T-helper 2 cell treated with Interferon-gamma antibody and Interleukin-4, amounts not matched to agents 5 μg/mL and 100 μg/mL, for 36 hours (primary cell): ENCODE results near the gene LDLRAD3.

Source experiments
- DNase-seq: peaks from one replicate; pipeline ENCODE4 v3.0.0; 2021; ENCODE audit warnings: low spot score
- H3K27ac Mint-ChIP-seq: one replicate; pipeline ENCODE4 v1.8.0; 2021; ENCODE audit warnings: mild to moderate bottlenecking, mixed read lengths
- H3K27me3 Mint-ChIP-seq: one replicate; pipeline ENCODE4 v1.8.0; 2021; ENCODE audit warnings: low read depth, mixed read lengths
- H3K36me3 Mint-ChIP-seq: one replicate; pipeline ENCODE4 v1.8.0; 2021; ENCODE audit warnings: low read depth, mixed read lengths
- H3K4me1 Mint-ChIP-seq: one replicate; pipeline ENCODE4 v1.8.0; 2021; ENCODE audit warnings: low read depth, mixed read lengths
- H3K4me3 Mint-ChIP-seq: one replicate; pipeline ENCODE4 v1.8.0; 2022; ENCODE audit warnings: mild to moderate bottlenecking, moderate library complexity, mixed read lengths
- H3K9me3 Mint-ChIP-seq: one replicate; pipeline ENCODE4 v1.8.0; 2021; ENCODE audit warnings: mixed read lengths

LDLRAD3 gene

DNA sequence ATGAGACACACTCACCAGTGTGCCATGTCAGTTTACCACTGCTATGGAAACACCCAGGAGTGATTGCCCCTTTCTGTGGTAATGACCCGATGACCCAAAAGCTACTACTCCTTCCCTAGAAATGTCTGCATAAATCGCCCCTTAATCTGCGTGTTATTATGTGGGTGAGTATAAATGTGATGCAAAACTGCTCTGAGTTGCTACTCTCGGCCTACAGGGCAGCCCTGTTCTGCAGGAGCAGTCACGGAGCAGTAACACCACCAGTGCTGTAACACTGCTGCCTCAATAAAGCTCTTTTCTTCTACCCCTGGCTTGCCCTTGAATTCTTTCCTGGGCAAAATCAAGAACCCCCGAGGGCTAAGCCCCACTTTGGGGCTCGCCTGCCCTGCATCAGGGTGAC, 9.6 kb upstream of the LDLRAD3 start:
- no peaks in the 10 kb centered on the region for H3K36me3 Mint-ChIP-seq
- DNase-seq, result no peak
- H3K9me3 Mint-ChIP-seq, result no peaks in the 10 kb centered on the region
- H3K4me3 Mint-ChIP-seq, result no peak overlapping the region
- no peaks in the 10 kb centered on the region for H3K4me1 Mint-ChIP-seq
- peaks cover 22% of the 10 kb centered on the region for H3K27me3 Mint-ChIP-seq
- H3K27ac Mint-ChIP-seq, result no peak overlapping the region

- Mint-ChIP-seq H3K4me3 (no peak overlapping the region), H3K27ac (no peak overlapping the region), H3K27me3 (peaks cover 22% of the 10 kb centered on the region), H3K4me1 (no peaks in the 10 kb centered on the region), H3K36me3 (no peaks in the 10 kb centered on the region), H3K9me3 (no peaks in the 10 kb centered on the region)
- DNase-seq, result no peak
Measured at GRCh38 chr11:35934981-35935380, 8.9 kb upstream of the LDLRAD3 start.

DNA sequence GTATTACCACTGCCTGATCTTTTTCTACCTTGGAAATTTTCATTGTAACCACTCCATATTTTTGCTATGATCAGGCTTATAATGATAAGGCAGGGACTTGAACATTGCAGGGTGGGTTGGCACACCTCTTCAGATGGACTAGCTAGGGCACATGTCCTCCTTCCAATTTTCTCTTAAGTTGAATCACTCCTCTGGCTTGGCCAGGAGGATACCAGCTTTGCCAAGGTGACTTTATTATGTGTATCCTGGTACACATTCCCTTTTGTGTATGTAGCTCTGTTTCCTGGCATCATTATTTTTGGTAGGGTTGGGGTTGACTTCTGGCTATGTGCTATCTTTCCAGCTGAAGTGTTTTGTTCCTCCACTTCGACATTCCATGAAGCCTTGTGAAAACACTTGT, 8.5 kb upstream of the LDLRAD3 start:
- Mint-ChIP-seq H3K9me3 (no peaks in the 10 kb centered on the region), H3K4me1 (no peaks in the 10 kb centered on the region), H3K36me3 (no peaks in the 10 kb centered on the region), H3K27me3 (peaks cover 24% of the 10 kb centered on the region), H3K4me3 (no peak overlapping the region), H3K27ac (no peak overlapping the region)
- no peak for DNase-seq

- Mint-ChIP-seq H3K4me3 (no peak overlapping the region), H3K4me1 (no peaks in the 10 kb centered on the region), H3K9me3 (no peaks in the 10 kb centered on the region), H3K27me3 (peaks cover 23% of the 10 kb centered on the region), H3K27ac (no peak overlapping the region), H3K36me3 (no peaks in the 10 kb centered on the region)
- DNase-seq, result no peak
Measured at GRCh38 chr11:35937111-35937510, 6.8 kb upstream of the LDLRAD3 start.

DNA sequence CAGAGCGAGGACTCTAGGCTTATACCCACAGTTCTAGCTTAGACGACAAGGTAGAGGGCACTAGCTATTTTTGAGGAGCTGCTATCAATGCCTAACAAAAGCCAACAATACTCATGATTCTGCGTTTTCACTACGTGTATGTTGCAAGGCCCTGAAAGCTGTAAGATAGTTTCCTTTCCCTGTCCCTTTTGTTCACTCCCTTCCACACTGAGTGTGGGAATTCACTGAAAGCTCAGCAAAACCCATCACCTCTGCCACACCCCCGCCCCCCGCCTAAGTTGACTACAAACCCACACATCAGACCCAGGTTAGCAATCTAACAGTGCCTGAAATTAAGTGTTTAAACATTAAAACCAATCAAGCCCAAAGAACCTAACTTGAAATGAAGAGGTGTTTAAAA, 6.2 kb upstream of the LDLRAD3 start:
- no peaks in the 10 kb centered on the region for H3K36me3 Mint-ChIP-seq
- H3K4me3 Mint-ChIP-seq, result no peak overlapping the region
- H3K27ac Mint-ChIP-seq, result no peak overlapping the region
- no peaks in the 10 kb centered on the region for H3K4me1 Mint-ChIP-seq
- H3K9me3 Mint-ChIP-seq, result no peaks in the 10 kb centered on the region
- peaks cover 27% of the 10 kb centered on the region for H3K27me3 Mint-ChIP-seq
- DNase-seq, result no peak

- no peaks in the 10 kb centered on the region for H3K9me3 Mint-ChIP-seq
- DNase-seq, result no peak
- no peaks in the 10 kb centered on the region for H3K36me3 Mint-ChIP-seq
- no peak overlapping the region for H3K27ac Mint-ChIP-seq
- H3K4me3 Mint-ChIP-seq, result no peak overlapping the region
- H3K27me3 Mint-ChIP-seq, result peaks cover 32% of the 10 kb centered on the region
- H3K4me1 Mint-ChIP-seq, result no peaks in the 10 kb centered on the region
Measured at GRCh38 chr11:35938231-35938630, 5.6 kb upstream of the LDLRAD3 start.

- Mint-ChIP-seq H3K27me3 (peaks cover 46% of the 10 kb centered on the region), H3K9me3 (no peaks in the 10 kb centered on the region), H3K36me3 (no peaks in the 10 kb centered on the region), H3K4me3 (peak overlapping the region; percentile 79), H3K4me1 (peaks cover 2% of the 10 kb centered on the region), H3K27ac (no peak overlapping the region)
- DNase-seq, result no peak
Measured at GRCh38 chr11:35943309-35943708, 553 bp upstream of the LDLRAD3 start.

DNA sequence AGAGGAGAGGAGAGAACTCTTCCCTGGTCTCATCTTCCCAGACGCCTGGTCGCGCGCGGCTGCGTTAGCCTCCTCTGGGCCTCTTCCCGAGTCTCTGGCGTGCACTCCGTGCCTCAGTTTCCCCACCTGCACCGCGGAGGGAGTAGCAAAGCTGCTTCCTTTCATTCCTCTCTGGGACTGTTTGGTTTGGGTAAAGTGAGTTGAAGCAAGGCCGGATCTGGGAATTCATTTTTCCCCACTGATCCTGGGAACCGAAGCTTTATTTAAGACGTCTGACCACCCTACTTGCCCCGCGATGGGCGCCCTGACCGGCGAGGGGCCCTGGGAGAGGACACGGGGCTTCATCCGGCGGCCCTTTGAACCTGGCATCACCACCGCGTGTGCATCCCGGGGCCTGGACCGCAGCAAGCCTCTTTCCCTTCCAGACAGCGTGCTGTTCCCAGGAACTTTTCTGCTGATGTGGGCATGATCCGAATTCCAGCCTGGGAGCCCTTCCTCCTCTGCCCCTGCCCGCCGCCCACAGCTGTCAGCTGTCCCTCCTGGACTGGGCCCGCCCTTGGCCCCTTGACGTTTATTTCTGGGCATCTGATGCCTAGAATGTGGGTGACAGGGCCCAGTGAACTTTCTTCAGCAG, 758 bp downstream of the LDLRAD3 start:
- Mint-ChIP-seq H3K27ac (no peak overlapping the region), H3K36me3 (no peaks in the 10 kb centered on the region), H3K9me3 (no peaks in the 10 kb centered on the region), H3K4me3 (peak overlapping the region; percentile 77), H3K4me1 (peaks cover 2% of the 10 kb centered on the region), H3K27me3 (peaks cover 46% of the 10 kb centered on the region)
- DNase-seq, result no peak

DNA sequence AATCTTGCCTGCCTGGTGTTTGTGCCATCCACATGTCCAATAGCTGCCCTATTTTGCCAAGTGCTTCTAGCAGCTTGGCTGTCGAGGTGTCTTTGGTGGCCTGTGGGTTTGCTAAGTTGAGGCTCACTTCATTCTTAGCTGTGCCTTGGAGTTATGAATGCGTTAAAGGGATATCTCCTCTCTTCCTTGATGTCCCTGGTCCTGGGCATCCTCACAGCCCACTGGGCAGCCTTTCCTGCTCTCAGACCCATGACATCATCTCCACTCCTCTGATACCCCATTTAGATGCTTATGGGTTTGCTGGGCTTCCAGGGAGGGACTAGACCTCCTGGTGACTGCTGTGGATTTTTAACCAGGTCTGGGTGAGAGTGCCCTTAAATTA, 1.3 kb downstream of the LDLRAD3 start:
- Mint-ChIP-seq H3K4me1 (peaks cover 2% of the 10 kb centered on the region), H3K4me3 (peak overlapping the region; percentile 77), H3K36me3 (no peaks in the 10 kb centered on the region), H3K9me3 (no peaks in the 10 kb centered on the region), H3K27me3 (peaks cover 46% of the 10 kb centered on the region), H3K27ac (no peak overlapping the region)
- DNase-seq, result no peak

GRCh38 chr11:35946766-35947165, 2.9 kb downstream of the LDLRAD3 start:
- no peak for DNase-seq
- H3K27ac Mint-ChIP-seq, result no peak overlapping the region
- H3K27me3 Mint-ChIP-seq, result peaks cover 45% of the 10 kb centered on the region
- H3K9me3 Mint-ChIP-seq, result no peaks in the 10 kb centered on the region
- no peak overlapping the region for H3K4me3 Mint-ChIP-seq
- H3K36me3 Mint-ChIP-seq, result no peaks in the 10 kb centered on the region
- peaks cover 2% of the 10 kb centered on the region for H3K4me1 Mint-ChIP-seq

GRCh38 chr11:35947437-35947836, 3.6 kb downstream of the LDLRAD3 start:
- no peak for DNase-seq
- Mint-ChIP-seq H3K4me3 (no peak overlapping the region), H3K36me3 (no peaks in the 10 kb centered on the region), H3K27ac (no peak overlapping the region), H3K4me1 (peaks cover 2% of the 10 kb centered on the region), H3K9me3 (no peaks in the 10 kb centered on the region), H3K27me3 (peaks cover 43% of the 10 kb centered on the region)

- H3K4me1 Mint-ChIP-seq, result no peaks in the 10 kb centered on the region
- no peak overlapping the region for H3K27ac Mint-ChIP-seq
- no peak for DNase-seq
- H3K9me3 Mint-ChIP-seq, result no peaks in the 10 kb centered on the region
- H3K36me3 Mint-ChIP-seq, result no peaks in the 10 kb centered on the region
- no peak overlapping the region for H3K4me3 Mint-ChIP-seq
- H3K27me3 Mint-ChIP-seq, result peaks cover 29% of the 10 kb centered on the region
Measured at GRCh38 chr11:35949242-35949641, 5.4 kb downstream of the LDLRAD3 start.

DNA sequence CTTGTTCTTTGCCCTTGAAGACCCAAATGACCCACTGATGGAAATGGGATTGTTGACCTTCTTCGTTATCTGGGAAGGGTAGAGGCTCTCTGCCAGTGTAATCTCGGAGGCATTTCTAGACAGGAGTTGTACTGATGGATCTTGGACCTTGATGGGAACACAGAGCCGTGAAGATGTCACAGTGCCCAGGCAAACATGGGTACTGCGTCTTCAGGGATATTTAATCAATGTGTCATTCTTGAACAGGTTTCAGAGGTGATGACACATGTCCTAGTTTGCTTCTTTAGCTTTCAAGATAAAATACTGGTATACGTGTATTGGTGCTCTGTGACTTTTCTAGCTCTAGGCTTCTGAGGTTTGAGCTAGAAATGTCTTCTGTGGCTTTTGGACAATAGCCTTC, 6.2 kb downstream of the LDLRAD3 start:
- Mint-ChIP-seq H3K27me3 (peaks cover 21% of the 10 kb centered on the region), H3K36me3 (no peaks in the 10 kb centered on the region), H3K9me3 (no peaks in the 10 kb centered on the region), H3K27ac (no peak overlapping the region), H3K4me1 (no peaks in the 10 kb centered on the region), H3K4me3 (no peak overlapping the region)
- DNase-seq, result no peak

GRCh38 chr11:35951680-35952079, 7.8 kb downstream of the LDLRAD3 start:
- Mint-ChIP-seq H3K27me3 (peaks cover 6% of the 10 kb centered on the region), H3K36me3 (no peaks in the 10 kb centered on the region), H3K4me1 (no peaks in the 10 kb centered on the region), H3K9me3 (no peaks in the 10 kb centered on the region), H3K4me3 (no peak overlapping the region), H3K27ac (no peak overlapping the region)
- DNase-seq, result no peak

DNA sequence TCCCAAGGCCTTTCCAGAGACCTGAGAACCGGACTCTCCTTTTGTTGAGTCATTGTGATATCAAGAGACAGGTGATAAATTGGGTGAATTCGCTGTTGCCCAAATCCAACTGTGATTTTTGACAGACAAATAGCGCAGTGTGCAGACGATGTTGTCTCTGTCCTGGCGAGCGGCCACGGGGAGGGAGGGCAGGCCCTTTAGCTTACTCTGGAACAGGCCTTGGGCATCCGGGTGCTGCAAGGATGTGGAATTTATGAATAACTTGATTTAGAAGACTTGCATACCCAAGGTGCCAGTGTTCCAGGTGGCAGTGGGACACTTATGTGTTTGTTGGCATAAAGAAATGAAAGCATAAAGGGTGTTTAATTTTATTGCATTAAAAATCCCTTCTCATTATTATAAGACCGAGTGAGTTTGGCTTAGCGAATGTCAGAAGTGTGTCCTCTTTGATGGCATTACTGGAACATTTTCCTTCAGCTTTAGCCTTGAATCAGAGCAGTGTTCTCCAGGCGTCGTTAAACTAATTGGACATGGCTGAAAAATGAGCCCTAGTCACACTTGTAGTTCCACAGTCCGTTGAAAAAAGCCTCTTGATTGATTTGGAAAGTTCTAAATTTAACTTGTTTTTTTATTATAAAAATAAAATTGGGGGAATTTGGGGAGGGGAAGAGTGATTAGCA, 9.4 kb downstream of the LDLRAD3 start:
- no peaks in the 10 kb centered on the region for H3K4me1 Mint-ChIP-seq
- H3K9me3 Mint-ChIP-seq, result no peaks in the 10 kb centered on the region
- H3K36me3 Mint-ChIP-seq, result no peaks in the 10 kb centered on the region
- H3K4me3 Mint-ChIP-seq, result no peak overlapping the region
- H3K27me3 Mint-ChIP-seq, result peaks cover 6% of the 10 kb centered on the region
- no peak for DNase-seq
- H3K27ac Mint-ChIP-seq, result no peak overlapping the region
